ENCODE results near the gene PPP2R1B. TPM values are rescaled to one million over a fixed set of nuclear protein-coding genes. Genes with fewer than 3 reads are reported as not detected.

Gene PPP2R1B
- total and polyA plus RNA-seq, 2 donors (not counting 3 experiments of a cell fraction or from before 2014, with no cell fraction given), result 18.0 to 50.8 TPM

DNA sequence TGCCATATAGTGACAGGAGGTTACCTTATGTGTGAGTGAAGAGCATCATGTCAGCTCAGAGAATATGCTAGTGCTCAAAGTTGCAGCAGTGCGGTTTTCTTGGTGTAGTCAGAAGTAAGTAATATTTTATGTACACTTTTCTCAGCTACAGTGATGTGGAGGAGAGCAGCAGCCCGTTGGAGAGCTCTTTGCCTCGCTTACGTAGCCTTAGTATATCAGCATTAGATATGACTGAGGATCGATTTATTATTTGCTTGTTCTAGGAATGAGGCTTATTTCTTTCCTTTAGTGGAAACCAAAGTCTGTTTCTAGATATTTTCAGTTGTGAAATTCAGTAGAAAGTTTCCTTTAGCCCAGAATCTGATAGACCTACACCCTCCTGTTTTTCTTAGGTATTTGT, 63.6 kb downstream of the PPP2R1B start:
- Histone ChIP-seq H3K9me1 (replicated peaks; ENCODE audit: control insufficient read depth, extremely low read depth, insufficient read depth, low read length) (no peaks in the 10 kb centered on the region), H3K36me3 (ENCODE audit: control insufficient read depth in 2 of 2, extremely low read depth in 1 of 2, insufficient read depth in 2 of 2, low read length in 2 of 2) (peaks cover 0 to 5% of the 10 kb centered on the region in 2 experiments), H3K9me3 (replicated peaks; ENCODE audit: control insufficient read depth, insufficient read depth, low read length) (no peaks in the 10 kb centered on the region), H3K79me2 (ENCODE audit: control insufficient read depth, insufficient read depth, low read length) (no peaks in the 10 kb centered on the region), H3K4me1 (ENCODE audit: control insufficient read depth, extremely low read depth, insufficient read depth, low read length) (peaks cover 12% of the 10 kb centered on the region), H3K27me3 (ENCODE audit: control insufficient read depth in 2 of 2, insufficient read depth in 2 of 2, low read length in 2 of 2) (no peaks in the 10 kb centered on the region), H2AFZ (ENCODE audit: low read depth, low read length) (no peak overlapping the region), H3K4me3 (replicated peaks in 1 of 3; ENCODE audit: insufficient read depth in 1 of 3, low read depth in 1 of 3, low read length in 3 of 3) (no peak overlapping the region), H3K27ac (ENCODE audit: insufficient read depth, low read depth, low read length) (no peak overlapping the region), H4K20me1 (replicated peaks; ENCODE audit: control insufficient read depth, extremely low read depth, insufficient read depth, low read length) (no peaks in the 10 kb centered on the region), H3K9ac (replicated peaks; ENCODE audit: extremely low read depth, insufficient read depth, low read length) (no peak overlapping the region), H3K4me2 (ENCODE audit: insufficient read depth, low read length) (no peak overlapping the region)
- FAIRE-seq, result no peak
- DNase-seq (ENCODE audit: low read depth, low spot score), result no peak
- CTCF ChIA-PET, result interaction anchor here (1.7 kb wide), 1 partner anchor 98 kb away, joined by 9 read pairs; no protein-coding TSS in a partner anchor
- dilution Hi-C loops (cut with MboI; ENCODE audit: extremely low pct_ligation_motif_present, low sequenced_read_pairs) (no loop called here), intact Hi-C loops (cut with micrococcal nuclease) (no loop called here)
- TF ChIP-seq GATA2 (IDR thresholded peaks at IDR 0.05; ENCODE audit: insufficient read depth, insufficient read length, low read depth, low read length) (no peak), FOS (IDR thresholded peaks at IDR 0.05; ENCODE audit: borderline replicate concordance, insufficient read depth, low read length) (no peak), JUN (IDR thresholded peaks at IDR 0.05; ENCODE audit: borderline replicate concordance, insufficient read depth, insufficient read length, low read depth) (no peak), POLR2A (IDR thresholded peaks at IDR 0.05; ENCODE audit: low read depth, low read length) (no peak), POLR2AphosphoS5 (IDR thresholded peaks at IDR 0.05; ENCODE audit: insufficient read depth, low read depth, low read length) (no peak), EZH2 (IDR thresholded peaks at IDR 0.05; ENCODE audit: borderline replicate concordance, low read depth, low read length, severe bottlenecking) (no peak), MAX (IDR thresholded peaks at IDR 0.05; ENCODE audit: insufficient read depth, insufficient read length) (no peak), MYC (IDR thresholded peaks at IDR 0.05; ENCODE audit: low read depth, low read length) (no peak)
- TF ChIP-seq, protein P1, sequence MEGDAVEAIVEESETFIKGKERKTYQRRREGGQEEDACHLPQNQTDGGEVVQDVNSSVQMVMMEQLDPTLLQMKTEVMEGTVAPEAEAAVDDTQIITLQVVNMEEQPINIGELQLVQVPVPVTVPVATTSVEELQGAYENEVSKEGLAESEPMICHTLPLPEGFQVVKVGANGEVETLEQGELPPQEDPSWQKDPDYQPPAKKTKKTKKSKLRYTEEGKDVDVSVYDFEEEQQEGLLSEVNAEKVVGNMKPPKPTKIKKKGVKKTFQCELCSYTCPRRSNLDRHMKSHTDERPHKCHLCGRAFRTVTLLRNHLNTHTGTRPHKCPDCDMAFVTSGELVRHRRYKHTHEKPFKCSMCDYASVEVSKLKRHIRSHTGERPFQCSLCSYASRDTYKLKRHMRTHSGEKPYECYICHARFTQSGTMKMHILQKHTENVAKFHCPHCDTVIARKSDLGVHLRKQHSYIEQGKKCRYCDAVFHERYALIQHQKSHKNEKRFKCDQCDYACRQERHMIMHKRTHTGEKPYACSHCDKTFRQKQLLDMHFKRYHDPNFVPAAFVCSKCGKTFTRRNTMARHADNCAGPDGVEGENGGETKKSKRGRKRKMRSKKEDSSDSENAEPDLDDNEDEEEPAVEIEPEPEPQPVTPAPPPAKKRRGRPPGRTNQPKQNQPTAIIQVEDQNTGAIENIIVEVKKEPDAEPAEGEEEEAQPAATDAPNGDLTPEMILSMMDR (IDR thresholded peaks at IDR 0.05; ENCODE audit: extremely low read depth in 1 of 2, insufficient read depth in 1 of 2, low read depth in 1 of 2, low read length in 2 of 2), result no peak
- POLR2A ChIA-PET, result no interaction called here
- no TSS peak for BruUV-seq (replicated peaks)
